ENCODE measurements around the gene LMX1B.
"Not testable (repeated sequence)": the region's sequence is repeated elsewhere in the genome, so short reads cannot be mapped to it uniquely, and the experiment has no call there.

The LMX1B gene

DNA sequence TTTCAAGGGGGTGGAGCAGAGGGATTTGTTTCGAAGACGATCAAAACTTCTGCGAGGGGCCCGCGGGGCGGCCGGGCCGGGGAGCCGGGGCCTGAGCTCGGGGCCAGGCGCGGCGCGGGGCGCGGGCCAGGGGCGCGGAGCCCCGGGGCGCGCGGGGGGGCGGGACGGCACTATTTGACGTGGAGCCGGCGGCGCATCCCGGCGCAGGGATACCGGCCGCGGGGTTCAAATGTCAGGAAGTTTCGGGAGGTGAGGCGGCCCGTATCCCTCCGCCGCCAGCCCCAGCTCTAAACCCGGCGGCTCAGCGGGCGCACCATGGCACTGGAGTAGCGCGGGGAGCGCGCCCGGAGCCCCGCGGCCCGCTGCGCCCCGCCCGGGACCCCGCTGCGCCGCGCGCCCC lies at the start of gene LMX1B:
Gene LMX1B (plus strand): TSS at position 278 of the 400 bp plus-strand sequence. CDS start 522 bp downstream, outside the sequence.
- TF ChIP-seq, protein P1, sequence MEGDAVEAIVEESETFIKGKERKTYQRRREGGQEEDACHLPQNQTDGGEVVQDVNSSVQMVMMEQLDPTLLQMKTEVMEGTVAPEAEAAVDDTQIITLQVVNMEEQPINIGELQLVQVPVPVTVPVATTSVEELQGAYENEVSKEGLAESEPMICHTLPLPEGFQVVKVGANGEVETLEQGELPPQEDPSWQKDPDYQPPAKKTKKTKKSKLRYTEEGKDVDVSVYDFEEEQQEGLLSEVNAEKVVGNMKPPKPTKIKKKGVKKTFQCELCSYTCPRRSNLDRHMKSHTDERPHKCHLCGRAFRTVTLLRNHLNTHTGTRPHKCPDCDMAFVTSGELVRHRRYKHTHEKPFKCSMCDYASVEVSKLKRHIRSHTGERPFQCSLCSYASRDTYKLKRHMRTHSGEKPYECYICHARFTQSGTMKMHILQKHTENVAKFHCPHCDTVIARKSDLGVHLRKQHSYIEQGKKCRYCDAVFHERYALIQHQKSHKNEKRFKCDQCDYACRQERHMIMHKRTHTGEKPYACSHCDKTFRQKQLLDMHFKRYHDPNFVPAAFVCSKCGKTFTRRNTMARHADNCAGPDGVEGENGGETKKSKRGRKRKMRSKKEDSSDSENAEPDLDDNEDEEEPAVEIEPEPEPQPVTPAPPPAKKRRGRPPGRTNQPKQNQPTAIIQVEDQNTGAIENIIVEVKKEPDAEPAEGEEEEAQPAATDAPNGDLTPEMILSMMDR (conservative IDR thresholded peaks at IDR 0.05; ENCODE audit: control insufficient read depth, insufficient read depth, low read depth, low read length), result no peak
- DNase-seq (ENCODE audit: low read depth), result peak; percentile 44
- H3K4me3 ChIP-seq (ENCODE audit: control insufficient read depth, low read depth, low read length), result no peak within 1 kb of the TSS

DNA sequence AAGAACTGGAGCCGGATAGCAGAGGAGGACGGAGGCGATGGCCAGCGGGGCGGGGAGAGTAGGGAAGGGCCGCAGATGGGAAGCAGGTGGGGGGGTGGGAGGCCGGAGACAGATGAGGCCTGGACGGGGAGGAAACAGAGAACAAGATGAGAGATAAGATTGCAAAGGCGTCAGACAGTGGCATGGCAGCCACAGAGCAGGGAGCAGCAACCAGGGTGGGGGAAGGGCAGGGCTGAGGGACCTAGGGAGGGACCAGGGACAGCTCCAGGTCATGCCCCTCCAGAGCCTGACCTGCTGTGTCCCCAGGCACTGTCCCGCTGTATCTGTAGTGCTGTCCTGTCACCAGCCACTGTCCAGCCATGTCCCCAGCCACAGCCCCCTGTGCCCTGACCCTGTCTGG lies 49.6 kb upstream of the LMX1B start:
- no peak overlapping the region for H3K4me3 ChIP-seq (ENCODE audit: control insufficient read depth, low read depth, low read length)
- TF ChIP-seq, protein P1 (conservative IDR thresholded peaks at IDR 0.05; ENCODE audit: control insufficient read depth, insufficient read depth, low read depth, low read length), result no peak
- DNase-seq (ENCODE audit: low read depth), result no peak

- TF ChIP-seq, protein P1 (conservative IDR thresholded peaks at IDR 0.05; ENCODE audit: control insufficient read depth, insufficient read depth, low read depth, low read length), result no peak
- DNase-seq (ENCODE audit: low read depth), result no peak
- H3K4me3 ChIP-seq (ENCODE audit: control insufficient read depth, low read depth, low read length), result no peak overlapping the region
Measured at GRCh38 chr9:126564716-126565115, 49.0 kb upstream of the LMX1B start.

- no peak overlapping the region for H3K4me3 ChIP-seq (ENCODE audit: control insufficient read depth, low read depth, low read length)
- DNase-seq (ENCODE audit: low read depth), result no peak
- TF ChIP-seq, protein P1 (conservative IDR thresholded peaks at IDR 0.05; ENCODE audit: control insufficient read depth, insufficient read depth, low read depth, low read length), result no peak
Measured at GRCh38 chr9:126565336-126566128, 48.2 kb upstream of the LMX1B start.

- no peak overlapping the region for H3K4me3 ChIP-seq (ENCODE audit: control insufficient read depth, low read depth, low read length)
- DNase-seq (ENCODE audit: low read depth), result peak; percentile 28
- TF ChIP-seq, protein P1 (conservative IDR thresholded peaks at IDR 0.05; ENCODE audit: control insufficient read depth, insufficient read depth, low read depth, low read length), result no peak
Measured at GRCh38 chr9:126569036-126569435, 44.7 kb upstream of the LMX1B start.

DNA sequence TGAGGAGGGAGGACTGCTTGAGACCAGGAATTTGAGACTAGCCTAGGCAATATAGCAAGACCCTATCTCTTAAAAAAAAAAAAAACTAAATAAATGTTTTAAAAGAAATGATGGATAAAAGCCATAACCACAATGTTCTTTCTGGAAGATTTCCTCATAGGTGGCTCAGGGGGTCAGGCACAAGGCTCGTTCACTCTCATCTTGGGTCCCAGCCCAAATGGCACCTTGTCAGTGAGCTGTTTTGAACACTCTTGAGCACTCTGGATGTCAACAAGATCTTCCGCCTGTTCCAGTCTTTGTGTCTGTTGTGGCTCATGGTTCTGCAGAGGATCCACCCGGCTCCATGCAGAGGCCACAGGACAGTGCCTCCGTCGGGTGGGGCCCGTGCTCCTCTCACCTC lies 35.7 kb upstream of the LMX1B start:
- no peak for DNase-seq (ENCODE audit: low read depth)
- TF ChIP-seq, protein P1 (conservative IDR thresholded peaks at IDR 0.05; ENCODE audit: control insufficient read depth, insufficient read depth, low read depth, low read length), result no peak
- H3K4me3 ChIP-seq (ENCODE audit: control insufficient read depth, low read depth, low read length), result no peak overlapping the region

- not testable (repeated sequence) for H3K4me3 ChIP-seq (ENCODE audit: control insufficient read depth, low read depth, low read length); DNase-seq (ENCODE audit: low read depth)
Measured at GRCh38 chr9:126580319-126580718, 33.4 kb upstream of the LMX1B start.

All from fibroblast of mammary gland (primary cell).